ENCODE data around the gene BEND7. TPM values are rescaled to one million over a fixed set of nuclear protein-coding genes. Genes with fewer than 3 reads are reported as not detected.

BEND7 gene
- polyA plus RNA-seq, 4 donors: 15.6 to 39.7 (median 33.9) TPM

GRCh38 chr10:13521026-13521425, 7.8 kb downstream of the BEND7 start:
- no peak for DNase-seq (ENCODE audit: low read depth in 4 of 4, low spot score in 3 of 4)

GRCh38 chr10:13520194-13520593, 8.6 kb downstream of the BEND7 start:
- no peak for DNase-seq (ENCODE audit: low read depth in 4 of 4, low spot score in 3 of 4)

- no peak for DNase-seq (ENCODE audit: low read depth in 4 of 4, low spot score in 3 of 4)
These were observed 10.6 kb downstream of the BEND7 start for GRCh38 chr10:13518076-13518692.

GRCh38 chr10:13517675-13518074, 11.1 kb downstream of the BEND7 start:
- DNase-seq (ENCODE audit: low read depth in 4 of 4, low spot score in 3 of 4): no peak

- DNase-seq (ENCODE audit: low read depth in 4 of 4, low spot score in 3 of 4): no peak
These were observed 12.6 kb downstream of the BEND7 start for GRCh38 chr10:13516176-13516575.

- no peak for DNase-seq (ENCODE audit: low read depth in 4 of 4, low spot score in 3 of 4)
These were observed 13.3 kb downstream of the BEND7 start for GRCh38 chr10:13515467-13515866.

- DNase-seq (ENCODE audit: low read depth in 4 of 4, low spot score in 3 of 4): no peak
These were observed 14.5 kb downstream of the BEND7 start for GRCh38 chr10:13514296-13514695.

GRCh38 chr10:13512564-13512963, 16.2 kb downstream of the BEND7 start:
- DNase-seq (ENCODE audit: low read depth in 4 of 4, low spot score in 3 of 4): no peak

- DNase-seq (ENCODE audit: low read depth in 4 of 4, low spot score in 3 of 4): no peak
These were observed 17.4 kb downstream of the BEND7 start for GRCh38 chr10:13511409-13511808.

GRCh38 chr10:13505052-13505680, 23.6 kb downstream of the BEND7 start:
- no peak for DNase-seq (ENCODE audit: low read depth in 4 of 4, low spot score in 3 of 4)

- DNase-seq (ENCODE audit: low read depth in 4 of 4, low spot score in 3 of 4): no peak
These were observed 24.9 kb downstream of the BEND7 start for GRCh38 chr10:13503745-13504463.

GRCh38 chr10:13502380-13502779, 26.4 kb downstream of the BEND7 start:
- no peak for DNase-seq (ENCODE audit: low read depth in 4 of 4, low spot score in 3 of 4)

- no peak for DNase-seq (ENCODE audit: low read depth in 4 of 4, low spot score in 3 of 4)
These were observed 28.6 kb downstream of the BEND7 start for GRCh38 chr10:13500201-13500600.

- no peak for DNase-seq (ENCODE audit: low read depth in 4 of 4, low spot score in 3 of 4)
These were observed 29.7 kb downstream of the BEND7 start for GRCh38 chr10:13499150-13499549.

GRCh38 chr10:13496931-13497330, 31.9 kb downstream of the BEND7 start:
- DNase-seq (ENCODE audit: low read depth in 4 of 4, low spot score in 3 of 4): no peak

GRCh38 chr10:13496164-13496563, 32.6 kb downstream of the BEND7 start:
- no peak for DNase-seq (ENCODE audit: low read depth in 4 of 4, low spot score in 3 of 4)

GRCh38 chr10:13492493-13493180, 36.2 kb downstream of the BEND7 start:
- DNase-seq (ENCODE audit: low read depth in 4 of 4, low spot score in 3 of 4): no peak

GRCh38 chr10:13491747-13492360, 37.0 kb downstream of the BEND7 start:
- DNase-seq (ENCODE audit: low read depth in 4 of 4, low spot score in 3 of 4): no peak

GRCh38 chr10:13490503-13490902, 38.3 kb downstream of the BEND7 start:
- DNase-seq (ENCODE audit: low read depth in 4 of 4, low spot score in 3 of 4): no peak

GRCh38 chr10:13489035-13489599, 39.7 kb downstream of the BEND7 start:
- DNase-seq (ENCODE audit: low read depth in 4 of 4, low spot score in 3 of 4): no peak

- no peak for DNase-seq (ENCODE audit: low read depth in 4 of 4, low spot score in 3 of 4)
These were observed 43.2 kb downstream of the BEND7 start for GRCh38 chr10:13485623-13486022.

Measured in left renal pelvis (tissue), 4 donors.